ENCODE measurements around the gene CEP41.

The CEP41 gene

GRCh38 chr7:130440527-130441365, at the start of gene CEP41:
Gene CEP41 (minus strand): TSS chr7:130441016. CDS start chr7:130440966, 50 bp downstream.
- DNase-seq = peak; percentile 98

GRCh38 chr7:130490311-130490791, 49.5 kb upstream of the CEP41 start:
- peak; percentile 24 for DNase-seq

- peak; percentile 17 for DNase-seq
Measured at GRCh38 chr7:130489140-130489983, 48.5 kb upstream of the CEP41 start.

GRCh38 chr7:130488392-130489139, 47.8 kb upstream of the CEP41 start:
- DNase-seq = no peak

GRCh38 chr7:130486954-130487436, 46.2 kb upstream of the CEP41 start:
- DNase-seq = peak; percentile 79

GRCh38 chr7:130486114-130486953, 45.5 kb upstream of the CEP41 start:
- DNase-seq = peak; percentile 98

GRCh38 chr7:130485734-130486113, 44.9 kb upstream of the CEP41 start:
- DNase-seq = no peak

GRCh38 chr7:130483031-130483430, 42.2 kb upstream of the CEP41 start:
- no peak for DNase-seq

GRCh38 chr7:130481898-130482297, 41.1 kb upstream of the CEP41 start:
- DNase-seq = no peak

- no peak for DNase-seq
Measured at GRCh38 chr7:130479716-130480400, 39.0 kb upstream of the CEP41 start.

- DNase-seq = no peak
Measured at GRCh38 chr7:130478991-130479390, 38.2 kb upstream of the CEP41 start.

GRCh38 chr7:130476297-130477150, 35.7 kb upstream of the CEP41 start:
- DNase-seq = no peak

- DNase-seq = no peak
Measured at GRCh38 chr7:130475776-130476175, 35.0 kb upstream of the CEP41 start.

- no peak for DNase-seq
Measured at GRCh38 chr7:130473876-130474275, 33.1 kb upstream of the CEP41 start.

- DNase-seq = no peak
Measured at GRCh38 chr7:130473289-130473688, 32.5 kb upstream of the CEP41 start.

GRCh38 chr7:130471974-130472373, 31.2 kb upstream of the CEP41 start:
- DNase-seq = no peak

GRCh38 chr7:130468612-130469011, 27.8 kb upstream of the CEP41 start:
- no peak for DNase-seq

GRCh38 chr7:130463553-130464434, 23.0 kb upstream of the CEP41 start:
- no peak for DNase-seq

GRCh38 chr7:130461272-130461671, 20.5 kb upstream of the CEP41 start:
- DNase-seq = no peak
